H1 (cell line): ENCODE data around the gene GANAB. TPM values are rescaled to one million over a fixed set of nuclear protein-coding genes. Genes with fewer than 3 reads are reported as not detected.

Source experiments
- POLR2A ChIP-seq, 2 experiments: IDR thresholded peaks; 1 replicate in 1 of 2; 2 replicates in 1 of 2; pipeline ENCODE4 v1.6.1; 2011; ENCODE audit warnings: low read depth in 2 of 2, low read length in 2 of 2, mild to moderate bottlenecking in 2 of 2; ENCODE audit errors: control extremely low read depth in 1 of 2
- TAF1 ChIP-seq: IDR thresholded peaks from 2 replicates; pipeline ENCODE4 v1.6.1; 2011; ENCODE audit warnings: mild to moderate bottlenecking, low read depth, low read length
- TAF7 ChIP-seq: optimal IDR thresholded peaks from 2 replicates; pipeline ENCODE3; 2011; ENCODE audit warnings: low read depth, mild to moderate bottlenecking, inconsistent platforms, low read length, moderate library complexity, borderline replicate concordance
- polyA plus RNA-seq, 7 experiments: library from polyadenylated mRNA; depleted of rRNA in 3 of 7; stranded (reverse) in 5 of 7; unstranded in 2 of 7; fragments of >200 nt in 5 of 7; fragments of 200-250 nt in 2 of 7; gene quantifications; 1 replicate in 5 of 7; 2 replicates in 1 of 7; 4 replicates in 1 of 7; pipeline versions ENCODE4 v1.2.1 to v1.2.3, GENCODE V29; 2011 to 2013; ENCODE audit warnings: missing spikeins in 2 of 7, mixed read lengths in 2 of 7
- total RNA-seq: library from RNA; stranded (reverse); fragmentation: NEBNext Ultra II Directional; extraction: Animal tissue kit (Norgen Biotek cat#: 25700); gene quantifications from 2 replicates; pipeline ENCODE4 v1.2.1, GENCODE V29; 2021

The GANAB gene
- total and polyA plus RNA-seq, 2 of the 8 experiments (the other 6 are each of a cell fraction or from before 2014, with no cell fraction given), result 289 to 330 TPM

- TF ChIP-seq TAF7, result no peak
- no peak for TF ChIP-seq TAF1
- no peak for TF ChIP-seq POLR2A (IDR thresholded peaks at IDR 0.05; ENCODE audit: control extremely low read depth in 1 of 2, low read depth in 2 of 2, low read length in 2 of 2)
These were observed 52.9 kb downstream of the GANAB start (continued) for GRCh38 chr11:62593434-62594044.
